ENCODE results near the gene OSBPL3. TPM values are rescaled to one million over a fixed set of nuclear protein-coding genes. Genes with fewer than 3 reads are reported as not detected.
A peak's percentile ranks its signal among the peaks of the same experiment; 100 is the strongest.
"Not testable (repeated sequence)": the region's sequence is repeated elsewhere in the genome, so short reads cannot be mapped to it uniquely, and the experiment has no call there.

OSBPL3 gene, protein sequence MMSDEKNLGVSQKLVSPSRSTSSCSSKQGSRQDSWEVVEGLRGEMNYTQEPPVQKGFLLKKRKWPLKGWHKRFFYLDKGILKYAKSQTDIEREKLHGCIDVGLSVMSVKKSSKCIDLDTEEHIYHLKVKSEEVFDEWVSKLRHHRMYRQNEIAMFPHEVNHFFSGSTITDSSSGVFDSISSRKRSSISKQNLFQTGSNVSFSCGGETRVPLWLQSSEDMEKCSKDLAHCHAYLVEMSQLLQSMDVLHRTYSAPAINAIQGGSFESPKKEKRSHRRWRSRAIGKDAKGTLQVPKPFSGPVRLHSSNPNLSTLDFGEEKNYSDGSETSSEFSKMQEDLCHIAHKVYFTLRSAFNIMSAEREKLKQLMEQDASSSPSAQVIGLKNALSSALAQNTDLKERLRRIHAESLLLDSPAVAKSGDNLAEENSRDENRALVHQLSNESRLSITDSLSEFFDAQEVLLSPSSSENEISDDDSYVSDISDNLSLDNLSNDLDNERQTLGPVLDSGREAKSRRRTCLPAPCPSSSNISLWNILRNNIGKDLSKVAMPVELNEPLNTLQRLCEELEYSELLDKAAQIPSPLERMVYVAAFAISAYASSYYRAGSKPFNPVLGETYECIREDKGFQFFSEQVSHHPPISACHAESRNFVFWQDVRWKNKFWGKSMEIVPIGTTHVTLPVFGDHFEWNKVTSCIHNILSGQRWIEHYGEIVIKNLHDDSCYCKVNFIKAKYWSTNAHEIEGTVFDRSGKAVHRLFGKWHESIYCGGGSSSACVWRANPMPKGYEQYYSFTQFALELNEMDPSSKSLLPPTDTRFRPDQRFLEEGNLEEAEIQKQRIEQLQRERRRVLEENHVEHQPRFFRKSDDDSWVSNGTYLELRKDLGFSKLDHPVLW
- polyA plus RNA-seq (2012; ENCODE audit: insufficient read depth, insufficient read length) = 23.7 TPM

- peak within 1 kb of the TSS; percentile 84 for H3K4me3 ChIP-seq (ENCODE audit: low read length)
- DNase-seq (ENCODE audit: low read depth, low spot score) = peak; percentile 93
These were observed at the start of gene OSBPL3 for GRCh38 chr7:24979863-24980533. Gene OSBPL3 (minus strand): TSS chr7:24980178. CDS start chr7:24892472, 87,706 bp downstream.

DNA sequence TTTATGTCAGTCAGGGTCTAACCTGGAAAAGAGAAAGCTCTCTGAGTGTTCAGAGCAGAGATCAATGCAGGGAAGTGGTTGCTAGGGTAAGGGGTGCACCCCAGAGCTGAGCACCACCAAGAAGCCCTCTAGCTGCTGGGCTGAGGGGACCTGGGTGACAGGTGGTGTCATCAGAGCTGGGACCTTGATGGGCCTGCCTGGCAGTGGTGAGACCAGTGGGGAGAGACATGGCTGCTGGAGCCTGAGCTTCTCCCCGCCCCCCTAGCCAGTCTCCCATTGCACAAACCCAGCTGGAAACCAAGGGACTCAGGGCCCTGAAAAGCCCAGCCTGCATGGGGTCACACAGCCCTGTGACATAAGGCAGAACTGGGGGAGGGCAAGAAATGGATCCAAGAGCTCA is 49.1 kb upstream of the OSBPL3 start:
- peak; percentile 62 for DNase-seq (ENCODE audit: low read depth, low spot score)

GRCh38 chr7:25028370-25029021 is 48.5 kb upstream of the OSBPL3 start:
- DNase-seq (ENCODE audit: low read depth, low spot score) = peak; percentile 84
- H3K4me3 ChIP-seq (ENCODE audit: low read length) = no peak overlapping the region

More for the DNA sequence above, 49.1 kb upstream of the OSBPL3 start:
- H3K4me3 ChIP-seq (ENCODE audit: low read length) = no peak overlapping the region

DNA sequence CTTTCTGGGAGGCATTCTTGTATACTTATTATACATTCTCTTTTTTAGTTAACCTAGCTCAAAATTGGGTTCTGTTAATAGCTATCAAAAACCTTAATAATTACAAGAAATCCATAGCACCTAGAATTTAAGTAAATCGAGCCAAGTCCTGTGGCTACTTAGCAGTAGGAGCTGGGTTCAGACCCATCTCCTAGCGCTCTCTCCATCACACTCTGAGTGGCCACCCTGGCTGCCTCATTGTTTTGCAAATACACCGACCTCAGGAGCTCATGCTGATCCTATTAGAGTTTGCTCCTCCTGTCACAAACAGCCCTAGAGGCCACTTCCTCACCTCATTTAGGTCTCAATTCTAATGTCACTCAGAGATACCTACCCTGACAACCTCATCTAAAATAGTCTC is 46.2 kb upstream of the OSBPL3 start:
- no peak for DNase-seq (ENCODE audit: low read depth, low spot score)

GRCh38 chr7:25025218-25025671 is 45.3 kb upstream of the OSBPL3 start:
- H3K4me3 ChIP-seq (ENCODE audit: low read length) = no peak overlapping the region
- DNase-seq (ENCODE audit: low read depth, low spot score) = no peak

More for the DNA sequence above, 46.2 kb upstream of the OSBPL3 start:
- H3K4me3 ChIP-seq (ENCODE audit: low read length) = no peak overlapping the region

DNA sequence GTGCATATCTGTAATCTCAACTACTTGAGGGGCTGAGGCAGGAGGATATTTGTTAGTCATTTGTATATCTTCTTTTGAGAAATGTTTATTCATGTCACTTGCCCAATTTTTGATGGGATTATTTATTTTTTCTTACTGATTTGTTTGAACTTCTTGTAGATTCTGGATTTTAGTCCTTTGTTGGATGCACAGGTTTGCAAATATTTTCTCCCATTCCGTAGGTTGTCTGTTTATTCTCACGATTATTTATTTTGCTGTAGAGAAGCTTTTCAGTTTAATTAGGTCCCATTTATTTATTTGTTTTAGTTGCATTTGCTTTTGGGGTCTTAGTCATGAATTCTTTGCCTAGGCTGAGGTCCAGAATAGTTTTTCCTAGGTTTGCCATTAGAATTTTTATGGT is 44.1 kb upstream of the OSBPL3 start:
- H3K4me3 ChIP-seq (ENCODE audit: low read length) = no peak overlapping the region
- no peak for DNase-seq (ENCODE audit: low read depth, low spot score)

GRCh38 chr7:25017671-25018070 is 37.7 kb upstream of the OSBPL3 start:
- not testable (repeated sequence) for DNase-seq (ENCODE audit: low read depth, low spot score)

GRCh38 chr7:25014756-25015155 is 34.8 kb upstream of the OSBPL3 start:
- no peak for DNase-seq (ENCODE audit: low read depth, low spot score)
- no peak overlapping the region for H3K4me3 ChIP-seq (ENCODE audit: low read length)

More at GRCh38 chr7:25017671-25018070, 37.7 kb upstream of the OSBPL3 start:
- not testable (repeated sequence) for H3K4me3 ChIP-seq (ENCODE audit: low read length)

- DNase-seq (ENCODE audit: low read depth, low spot score) = not testable (repeated sequence)
These were observed 32.7 kb upstream of the OSBPL3 start for GRCh38 chr7:25012710-25013109.

GRCh38 chr7:25012254-25012653 is 32.3 kb upstream of the OSBPL3 start:
- DNase-seq (ENCODE audit: low read depth, low spot score) = no peak
- no peak overlapping the region for H3K4me3 ChIP-seq (ENCODE audit: low read length)

More at GRCh38 chr7:25012710-25013109, 32.7 kb upstream of the OSBPL3 start:
- not testable (repeated sequence) for H3K4me3 ChIP-seq (ENCODE audit: low read length)

DNA sequence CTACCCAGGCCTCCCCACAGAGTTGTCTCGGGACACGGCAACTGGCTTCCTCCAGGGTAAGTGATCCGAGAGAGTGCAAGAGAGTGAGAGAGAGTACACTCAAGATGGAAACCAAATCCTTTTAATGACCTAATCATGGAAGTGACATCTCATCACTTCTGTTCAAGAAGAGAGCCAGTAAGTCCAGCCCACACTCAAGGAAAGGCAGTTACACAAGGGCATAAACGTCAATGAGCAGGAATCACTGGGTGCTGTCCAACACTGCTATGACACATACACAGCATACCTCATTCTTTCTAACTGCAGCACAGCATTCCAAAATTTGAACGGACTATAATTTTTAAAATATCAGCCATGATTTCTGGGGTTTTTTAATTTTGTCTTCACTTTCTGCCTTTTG is 29.3 kb upstream of the OSBPL3 start:
- DNase-seq (ENCODE audit: low read depth, low spot score) = no peak
- H3K4me3 ChIP-seq (ENCODE audit: low read length) = no peak overlapping the region

DNA sequence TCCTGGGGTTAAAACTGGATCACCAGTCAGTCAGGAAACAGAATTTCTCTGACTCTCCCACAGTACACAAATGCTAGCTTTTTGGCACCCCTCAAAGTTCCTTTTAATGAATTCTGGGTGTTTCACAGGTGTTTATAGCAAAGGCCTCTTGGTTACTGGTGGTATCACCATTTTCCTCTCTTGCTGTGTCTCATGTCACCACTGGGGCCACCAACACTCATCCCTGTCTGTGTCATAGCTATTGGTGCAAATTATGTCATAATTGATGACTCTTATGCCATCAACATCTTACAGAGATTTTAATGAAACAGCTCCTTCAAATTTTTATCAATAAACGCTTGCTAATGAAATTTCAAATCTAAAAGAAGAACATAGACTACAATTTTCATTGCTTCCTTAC is 27.7 kb upstream of the OSBPL3 start:
- H3K4me3 ChIP-seq (ENCODE audit: low read length) = no peak overlapping the region
- no peak for DNase-seq (ENCODE audit: low read depth, low spot score)

- DNase-seq (ENCODE audit: low read depth, low spot score) = no peak
- H3K4me3 ChIP-seq (ENCODE audit: low read length) = no peak overlapping the region
These were observed 26.3 kb upstream of the OSBPL3 start for GRCh38 chr7:25006276-25006675.

- no peak for DNase-seq (ENCODE audit: low read depth, low spot score)
- no peak overlapping the region for H3K4me3 ChIP-seq (ENCODE audit: low read length)
These were observed 25.7 kb upstream of the OSBPL3 start for GRCh38 chr7:25005658-25006057.

- no peak overlapping the region for H3K4me3 ChIP-seq (ENCODE audit: low read length)
- DNase-seq (ENCODE audit: low read depth, low spot score) = no peak
These were observed 22.8 kb upstream of the OSBPL3 start for GRCh38 chr7:25002786-25003185.

DNA sequence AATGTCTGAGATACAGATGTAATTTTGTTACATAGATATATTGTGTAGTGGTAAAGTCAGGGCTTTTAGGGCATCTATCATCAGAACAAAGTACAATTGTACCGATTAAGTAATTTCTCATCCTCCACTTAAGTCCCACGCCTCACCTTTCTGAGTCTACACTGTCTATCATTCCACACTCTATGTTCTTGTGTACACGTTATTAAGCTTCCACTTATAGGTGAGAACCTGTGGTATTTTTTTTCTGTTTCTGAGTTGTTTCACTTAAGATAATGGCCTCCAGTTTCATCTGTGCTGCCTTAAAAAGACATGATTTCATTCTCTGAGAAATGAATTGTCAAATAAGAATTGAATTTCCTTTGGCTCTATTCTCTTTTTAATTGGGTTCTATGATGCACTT is 15.5 kb upstream of the OSBPL3 start:
- no peak for DNase-seq (ENCODE audit: low read depth, low spot score)

DNA sequence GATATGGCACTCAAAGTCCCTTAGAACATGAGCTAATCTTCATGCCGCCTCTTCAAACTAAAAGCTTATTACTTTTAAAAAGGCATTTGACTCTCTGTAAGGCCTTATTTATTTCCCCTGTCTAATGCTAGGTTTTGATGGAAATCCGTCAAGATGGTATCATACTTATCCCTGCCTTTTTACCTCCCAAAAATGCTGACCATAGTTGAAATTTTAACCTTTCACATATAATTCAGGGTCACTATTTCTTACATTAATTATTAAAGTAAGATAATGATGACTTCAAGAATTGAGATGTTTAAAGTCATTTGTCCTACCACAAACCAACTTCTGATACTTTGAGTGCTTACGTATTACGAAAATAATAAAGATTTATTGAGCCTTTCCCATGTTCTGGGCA is 12.3 kb upstream of the OSBPL3 start:
- no peak overlapping the region for H3K4me3 ChIP-seq (ENCODE audit: low read length)
- DNase-seq (ENCODE audit: low read depth, low spot score) = no peak

More for the DNA sequence above, 15.5 kb upstream of the OSBPL3 start:
- no peak overlapping the region for H3K4me3 ChIP-seq (ENCODE audit: low read length)

DNA sequence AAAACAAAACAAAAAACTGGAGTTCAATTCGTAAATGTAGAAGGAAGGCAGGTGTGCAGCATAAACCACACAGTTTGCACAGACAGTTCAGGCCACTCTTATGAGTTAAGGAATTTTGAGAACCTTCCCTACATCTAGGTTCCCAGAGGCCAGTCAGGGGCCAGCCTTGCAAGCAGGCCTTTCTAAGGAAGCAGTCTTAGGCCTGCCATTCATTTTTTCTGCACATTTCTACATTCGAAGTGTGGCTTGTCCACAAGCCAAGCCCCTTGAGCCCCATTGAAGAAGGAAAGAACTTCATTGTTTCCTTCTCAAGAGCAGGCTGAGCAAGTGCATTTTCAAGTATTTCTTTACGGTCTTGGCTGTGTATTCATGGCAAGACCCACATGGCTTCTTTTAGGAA is 11.4 kb upstream of the OSBPL3 start:
- no peak for DNase-seq (ENCODE audit: low read depth, low spot score)
- H3K4me3 ChIP-seq (ENCODE audit: low read length) = no peak overlapping the region

DNA sequence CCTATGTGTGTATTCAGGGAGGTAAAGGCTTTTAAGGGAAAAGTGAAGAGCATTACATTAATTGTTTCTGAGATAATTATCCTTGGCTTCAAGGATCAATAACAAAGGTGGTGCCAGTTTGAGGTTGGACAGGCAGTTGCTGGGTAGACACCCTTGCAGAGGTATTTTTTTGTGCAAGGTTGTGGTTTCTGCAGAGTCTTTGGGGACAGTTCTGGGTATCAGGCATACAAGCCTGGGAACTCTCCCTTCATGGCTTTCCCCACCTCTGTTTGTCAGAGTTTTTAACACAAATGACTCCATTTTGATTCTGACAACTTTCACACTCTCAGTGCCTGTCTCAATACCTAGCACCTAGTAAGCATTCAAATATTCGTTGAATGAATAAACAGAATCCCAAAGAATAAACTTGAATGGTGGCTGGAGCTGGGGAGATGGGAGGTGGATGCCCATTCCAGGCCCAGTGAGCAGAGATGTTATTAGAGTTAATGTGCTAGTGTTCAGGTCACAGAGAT is 7.4 kb upstream of the OSBPL3 start:
- DNase-seq (ENCODE audit: low read depth, low spot score) = no peak
- no peak overlapping the region for H3K4me3 ChIP-seq (ENCODE audit: low read length)

Data from Jurkat, Clone E6-1 (cell line).